GM19351 (cell line): ENCODE data around the gene OGFOD3.
"Not testable (repeated sequence)": the region's sequence is repeated elsewhere in the genome, so short reads cannot be mapped to it uniquely, and the experiment has no call there.

ENCODE experiments used
- ATAC-seq: cut with Tn5 transposase; IDR thresholded peaks from one replicate; pipeline ENCODE4 v1.9.1; 2021; ENCODE audit warnings: mild to moderate bottlenecking, moderate library complexity; ENCODE audit not compliant: unreplicated experiment

The OGFOD3 gene

DNA sequence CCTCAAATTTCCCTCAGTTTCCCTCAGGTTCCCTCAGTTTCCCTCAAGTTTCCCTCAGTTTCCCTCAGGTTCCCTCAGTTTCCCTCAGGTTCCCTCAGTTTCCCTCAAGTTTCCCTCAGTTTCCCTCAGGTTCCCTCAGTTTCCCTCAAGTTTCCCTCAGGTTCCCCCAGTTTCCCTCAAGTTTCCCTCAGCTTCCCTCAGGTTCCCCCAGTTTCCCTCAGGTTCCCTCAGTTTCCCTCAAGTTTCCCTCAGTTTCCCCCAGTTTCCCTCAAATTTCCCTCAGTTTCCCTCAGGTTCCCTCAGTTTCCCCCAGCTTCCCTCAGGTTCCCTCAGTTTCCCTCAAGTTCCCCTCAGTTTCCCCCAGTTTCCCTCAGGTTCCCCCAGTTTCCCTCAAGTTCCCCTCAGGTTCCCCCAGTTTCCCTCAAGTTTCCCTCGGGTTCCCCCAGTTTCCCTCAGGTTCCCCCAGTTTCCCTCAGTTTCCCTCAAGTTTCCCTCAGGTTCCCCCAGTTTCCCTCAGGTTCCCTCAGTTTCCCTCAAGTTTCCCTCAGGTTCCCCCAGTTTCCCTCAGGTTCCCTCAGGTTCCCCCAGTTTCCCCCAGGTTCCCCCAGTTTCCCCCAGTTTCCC, 58.8 kb downstream of the OGFOD3 start:
- not testable (repeated sequence) for ATAC-seq

DNA sequence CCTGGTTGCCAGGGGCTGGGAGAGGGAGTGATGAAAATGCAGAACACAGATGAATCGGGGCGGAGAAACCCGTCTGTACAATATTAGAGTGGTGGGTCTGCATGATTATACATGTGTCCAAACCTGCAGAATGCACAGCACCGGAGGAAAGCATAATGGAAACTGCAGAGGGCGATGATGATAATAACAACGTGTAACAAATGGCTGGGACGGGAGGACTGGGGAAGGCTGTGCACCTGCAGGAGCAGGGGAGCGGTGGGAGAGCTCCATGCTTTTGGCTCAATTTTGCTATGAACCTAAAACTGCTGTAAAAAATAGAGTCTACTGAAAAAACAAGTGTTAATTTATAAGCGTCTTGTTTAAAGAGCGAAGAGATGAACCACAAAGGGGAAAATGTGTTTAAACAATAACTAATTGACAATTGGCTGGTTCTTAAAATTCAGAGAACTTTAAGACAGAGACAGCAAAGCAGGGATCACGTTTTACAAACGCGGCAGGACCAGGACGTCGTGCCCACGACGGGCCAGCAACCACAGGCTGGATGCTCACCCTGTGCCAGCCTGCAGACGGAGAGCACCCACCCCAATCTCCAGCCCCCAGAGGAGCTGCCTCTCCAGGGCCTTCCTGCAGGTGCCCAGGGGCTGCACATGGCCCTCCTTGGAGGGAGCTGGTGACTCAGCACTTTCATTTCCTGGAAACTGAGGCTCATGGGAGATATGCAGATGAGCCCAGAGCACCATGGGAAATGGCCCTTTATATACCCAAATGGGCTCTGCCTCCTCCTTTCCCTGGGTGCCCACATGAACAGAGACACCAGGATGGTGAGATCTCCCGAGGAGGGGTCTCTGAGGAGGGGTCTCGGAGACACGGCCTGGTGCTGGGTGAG, 59.7 kb downstream of the OGFOD3 start, which contains the start of gene TEX19:
TEX19 (plus strand) TSS at position 783 of the 886 bp plus-strand sequence. CDS start 2,904 bp downstream, outside the sequence.
- ATAC-seq, result no peak

- no peak for ATAC-seq
Measured at GRCh38 chr17:82357394-82357793, 61.0 kb downstream of the OGFOD3 start.

GRCh38 chr17:82356845-82357355, 61.5 kb downstream of the OGFOD3 start:
- ATAC-seq, result no peak

GRCh38 chr17:82355770-82356427, 62.5 kb downstream of the OGFOD3 start:
- no peak for ATAC-seq

DNA sequence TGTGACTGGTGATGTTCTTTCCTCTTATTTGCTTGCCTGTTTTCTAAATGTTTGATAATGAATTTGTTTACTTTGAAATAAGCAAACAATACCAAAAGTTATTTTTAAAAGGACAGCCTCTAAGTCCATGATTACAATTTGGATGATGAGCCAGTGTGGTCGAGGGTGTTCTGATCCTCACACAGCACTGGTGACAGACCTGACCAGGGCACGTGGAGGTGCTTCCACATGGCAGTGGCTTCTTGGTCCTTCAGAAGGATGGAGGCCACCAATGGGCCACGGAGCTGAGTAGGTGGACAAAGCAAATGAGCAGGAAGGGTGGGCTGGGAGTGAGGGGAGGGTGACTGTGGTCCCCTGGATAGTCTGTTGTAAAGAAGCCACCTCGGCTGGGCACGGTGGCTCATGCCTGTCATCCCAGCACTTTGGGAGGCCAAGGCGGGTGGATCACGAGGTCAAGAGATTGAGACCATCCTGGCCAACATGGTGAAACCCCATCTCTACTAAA, 63.5 kb downstream of the OGFOD3 start:
- no peak for ATAC-seq

DNA sequence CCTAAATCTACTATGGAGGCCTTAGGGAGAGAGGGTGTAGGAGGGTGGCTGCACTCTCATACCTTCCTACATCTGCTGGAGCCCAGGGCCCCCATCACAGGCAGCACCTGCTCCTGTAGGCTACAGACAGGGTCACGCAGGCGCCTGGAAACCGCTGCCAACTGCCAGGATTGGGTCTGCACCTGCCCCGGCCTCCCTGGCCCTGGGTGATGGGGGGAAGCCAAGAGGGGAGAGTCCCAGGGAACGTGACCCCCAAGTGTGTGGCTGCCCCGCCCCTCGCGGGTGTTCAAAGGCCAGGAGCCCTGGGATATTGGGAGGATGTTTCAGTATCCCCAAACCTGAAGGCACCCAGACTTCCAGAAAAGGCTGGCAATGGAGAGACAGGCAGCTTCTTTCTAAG, 64.9 kb downstream of the OGFOD3 start:
- ATAC-seq, result no peak

GRCh38 chr17:82351713-82352488, 66.5 kb downstream of the OGFOD3 start:
- ATAC-seq, result no peak

GRCh38 chr17:82351254-82351712, 67.1 kb downstream of the OGFOD3 start:
- ATAC-seq, result no peak

GRCh38 chr17:82350182-82351030, 68.0 kb downstream of the OGFOD3 start:
- ATAC-seq, result no peak

DNA sequence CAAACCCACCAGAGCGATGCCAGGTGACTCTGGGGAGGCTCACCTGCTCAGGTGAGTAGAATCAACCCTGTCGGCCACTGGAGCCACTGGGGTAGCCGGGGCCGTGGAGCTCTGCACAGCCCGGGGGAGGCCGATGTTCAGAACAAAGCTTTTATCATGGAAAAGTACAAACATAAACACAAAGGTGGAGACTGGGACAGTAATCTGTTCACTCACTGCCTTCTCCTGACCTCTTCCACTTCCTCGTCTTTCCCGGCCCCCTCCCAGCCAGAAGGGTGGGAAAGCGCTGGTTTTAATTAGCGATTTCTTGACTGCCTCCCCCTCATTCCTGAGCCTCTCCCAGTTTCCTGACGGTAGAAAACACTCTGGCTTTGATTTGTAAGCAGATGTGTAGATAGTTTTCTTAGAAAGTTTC, 69.1 kb downstream of the OGFOD3 start:
- no peak for ATAC-seq

- ATAC-seq, result no peak
Measured at GRCh38 chr17:82348866-82349265, 69.5 kb downstream of the OGFOD3 start.

GRCh38 chr17:82348434-82348833, 70.0 kb downstream of the OGFOD3 start:
- ATAC-seq, result no peak

GRCh38 chr17:82347994-82348393, 70.4 kb downstream of the OGFOD3 start:
- ATAC-seq, result not testable (repeated sequence)

- no peak for ATAC-seq
Measured at GRCh38 chr17:82346342-82347300, 71.8 kb downstream of the OGFOD3 start.

GRCh38 chr17:82345151-82345976, 73.0 kb downstream of the OGFOD3 start:
- ATAC-seq, result no peak

GRCh38 chr17:82344175-82344907, 74.0 kb downstream of the OGFOD3 start:
- no peak for ATAC-seq
